Measurements from ENCODE around the gene ZSCAN12. TPM values are rescaled to one million over a fixed set of nuclear protein-coding genes. Genes with fewer than 3 reads are reported as not detected.
A peak's percentile ranks its signal among the peaks of the same experiment; 100 is the strongest.

ZSCAN12 gene
- total and polyA plus RNA-seq, 2 of the 13 experiments (the other 11 are each of a cell fraction or from before 2014, with no cell fraction given) = 2.8 to 8.9 TPM

DNA sequence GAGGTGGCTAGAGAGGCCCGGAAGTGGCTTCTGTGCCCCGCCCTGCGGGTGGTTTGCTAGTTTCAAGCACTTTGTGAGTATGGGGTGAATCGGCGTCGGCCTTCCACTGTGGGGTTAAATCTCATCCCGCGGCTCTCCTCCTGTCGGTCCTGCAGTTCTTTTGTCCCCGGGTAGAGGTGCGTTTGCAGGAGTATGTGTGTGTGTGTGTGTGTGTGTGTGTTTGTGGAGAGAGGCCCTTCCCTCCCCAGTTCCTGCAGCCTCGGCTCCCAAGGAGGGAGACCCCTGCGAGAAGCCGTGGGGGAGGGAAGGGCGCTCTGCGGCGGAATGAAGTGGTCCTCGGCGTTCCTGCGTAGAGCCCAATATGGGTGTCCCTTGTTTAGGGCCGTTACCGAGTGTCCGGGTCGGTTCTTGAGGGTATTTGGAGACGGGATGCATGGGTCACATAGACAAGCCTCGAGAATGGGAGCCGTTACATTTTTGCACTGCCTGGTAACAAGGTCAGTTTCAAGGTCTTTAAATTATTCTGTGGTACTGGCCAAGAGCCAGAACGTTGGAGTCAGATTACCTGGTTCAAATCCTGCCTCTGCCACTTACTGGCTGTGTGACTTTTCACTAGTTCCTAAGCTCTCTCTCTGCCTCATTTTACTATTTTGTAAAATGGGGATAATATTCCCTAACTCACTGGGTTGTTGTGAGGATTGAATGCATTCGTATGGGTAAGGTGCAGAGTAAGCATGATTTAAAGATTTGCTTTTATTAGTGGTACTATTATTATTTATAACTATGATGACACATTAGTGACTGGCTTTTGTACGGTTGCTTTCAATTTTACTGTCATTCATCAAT, 49.4 kb downstream of the ZSCAN12 start, which contains the start of gene ZKSCAN3 (continued):
- TF ChIP-seq, protein P1, sequence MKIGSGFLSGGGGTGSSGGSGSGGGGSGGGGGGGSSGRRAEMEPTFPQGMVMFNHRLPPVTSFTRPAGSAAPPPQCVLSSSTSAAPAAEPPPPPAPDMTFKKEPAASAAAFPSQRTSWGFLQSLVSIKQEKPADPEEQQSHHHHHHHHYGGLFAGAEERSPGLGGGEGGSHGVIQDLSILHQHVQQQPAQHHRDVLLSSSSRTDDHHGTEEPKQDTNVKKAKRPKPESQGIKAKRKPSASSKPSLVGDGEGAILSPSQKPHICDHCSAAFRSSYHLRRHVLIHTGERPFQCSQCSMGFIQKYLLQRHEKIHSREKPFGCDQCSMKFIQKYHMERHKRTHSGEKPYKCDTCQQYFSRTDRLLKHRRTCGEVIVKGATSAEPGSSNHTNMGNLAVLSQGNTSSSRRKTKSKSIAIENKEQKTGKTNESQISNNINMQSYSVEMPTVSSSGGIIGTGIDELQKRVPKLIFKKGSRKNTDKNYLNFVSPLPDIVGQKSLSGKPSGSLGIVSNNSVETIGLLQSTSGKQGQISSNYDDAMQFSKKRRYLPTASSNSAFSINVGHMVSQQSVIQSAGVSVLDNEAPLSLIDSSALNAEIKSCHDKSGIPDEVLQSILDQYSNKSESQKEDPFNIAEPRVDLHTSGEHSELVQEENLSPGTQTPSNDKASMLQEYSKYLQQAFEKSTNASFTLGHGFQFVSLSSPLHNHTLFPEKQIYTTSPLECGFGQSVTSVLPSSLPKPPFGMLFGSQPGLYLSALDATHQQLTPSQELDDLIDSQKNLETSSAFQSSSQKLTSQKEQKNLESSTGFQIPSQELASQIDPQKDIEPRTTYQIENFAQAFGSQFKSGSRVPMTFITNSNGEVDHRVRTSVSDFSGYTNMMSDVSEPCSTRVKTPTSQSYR (CRISPR knock-in tag; IDR thresholded peaks at IDR 0.05; ENCODE audit: borderline replicate concordance) = peak; percentile 68; the same call in 1 of the 2 replicates
- peak; percentile 62 for TF ChIP-seq ZNF264 (CRISPR knock-in tag; IDR thresholded peaks at IDR 0.05)
- TF ChIP-seq ATF1 (CRISPR knock-in tag; IDR thresholded peaks at IDR 0.05) = peak; percentile 68; the same call in 1 of the 2 replicates
- peak; percentile 96 for TF ChIP-seq ZFX (CRISPR knock-in tag; IDR thresholded peaks at IDR 0.05; ENCODE audit: low read depth)
- TF ChIP-seq, protein P2, sequence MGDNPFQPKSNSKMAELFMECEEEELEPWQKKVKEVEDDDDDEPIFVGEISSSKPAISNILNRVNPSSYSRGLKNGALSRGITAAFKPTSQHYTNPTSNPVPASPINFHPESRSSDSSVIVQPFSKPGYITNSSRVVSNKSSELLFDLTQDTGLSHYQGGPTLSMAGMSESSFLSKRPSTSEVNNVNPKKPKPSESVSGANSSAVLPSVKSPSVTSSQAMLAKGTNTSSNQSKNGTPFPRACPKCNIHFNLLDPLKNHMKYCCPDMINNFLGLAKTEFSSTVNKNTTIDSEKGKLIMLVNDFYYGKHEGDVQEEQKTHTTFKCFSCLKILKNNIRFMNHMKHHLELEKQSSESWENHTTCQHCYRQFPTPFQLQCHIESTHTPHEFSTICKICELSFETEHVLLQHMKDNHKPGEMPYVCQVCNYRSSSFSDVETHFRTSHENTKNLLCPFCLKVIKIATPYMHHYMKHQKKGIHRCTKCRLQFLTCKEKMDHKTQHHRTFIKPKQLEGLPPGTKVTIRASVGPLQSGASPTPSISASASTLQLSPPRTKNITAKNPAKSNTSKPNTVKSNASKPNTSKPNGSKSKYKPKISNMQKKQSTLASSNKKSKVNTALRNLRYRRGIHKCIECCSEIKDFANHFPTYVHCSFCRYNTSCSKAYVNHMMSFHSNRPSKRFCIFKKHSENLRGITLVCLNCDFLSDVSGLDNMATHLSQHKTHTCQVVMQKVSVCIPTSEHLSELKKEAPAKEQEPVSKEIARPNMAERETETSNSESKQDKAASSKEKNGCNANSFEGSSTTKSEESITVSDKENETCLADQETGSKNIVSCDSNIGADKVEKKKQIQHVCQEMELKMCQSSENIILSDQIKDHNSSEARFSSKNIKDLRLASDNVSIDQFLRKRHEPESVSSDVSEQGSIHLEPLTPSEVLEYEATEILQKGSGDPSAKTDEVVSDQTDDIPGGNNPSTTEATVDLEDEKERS (CRISPR knock-in tag; IDR thresholded peaks at IDR 0.05) = peak; percentile 79; the same call in 1 of the 2 replicates
- TF ChIP-seq POLR2AphosphoS2 (IDR thresholded peaks at IDR 0.05; ENCODE audit: low read depth, low read length) = no peak
- TF ChIP-seq EEA1 (CRISPR knock-in tag; IDR thresholded peaks at IDR 0.05; ENCODE audit: borderline replicate concordance) = peak; percentile 76; the same call in 1 of the 2 replicates
- TF ChIP-seq, protein P3, sequence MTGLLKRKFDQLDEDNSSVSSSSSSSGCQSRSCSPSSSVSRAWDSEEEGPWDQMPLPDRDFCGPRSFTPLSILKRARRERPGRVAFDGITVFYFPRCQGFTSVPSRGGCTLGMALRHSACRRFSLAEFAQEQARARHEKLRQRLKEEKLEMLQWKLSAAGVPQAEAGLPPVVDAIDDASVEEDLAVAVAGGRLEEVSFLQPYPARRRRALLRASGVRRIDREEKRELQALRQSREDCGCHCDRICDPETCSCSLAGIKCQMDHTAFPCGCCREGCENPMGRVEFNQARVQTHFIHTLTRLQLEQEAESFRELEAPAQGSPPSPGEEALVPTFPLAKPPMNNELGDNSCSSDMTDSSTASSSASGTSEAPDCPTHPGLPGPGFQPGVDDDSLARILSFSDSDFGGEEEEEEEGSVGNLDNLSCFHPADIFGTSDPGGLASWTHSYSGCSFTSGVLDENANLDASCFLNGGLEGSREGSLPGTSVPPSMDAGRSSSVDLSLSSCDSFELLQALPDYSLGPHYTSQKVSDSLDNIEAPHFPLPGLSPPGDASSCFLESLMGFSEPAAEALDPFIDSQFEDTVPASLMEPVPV (CRISPR knock-in tag; IDR thresholded peaks at IDR 0.05) = no peak
- TF ChIP-seq SAP130 (CRISPR knock-in tag; IDR thresholded peaks at IDR 0.05; ENCODE audit: low read depth) = peak; percentile 96

All from HepG2 (cell line).